ENCODE results near the gene B3GNT9.
"Not testable (repeated sequence)": the region's sequence is repeated elsewhere in the genome, so short reads cannot be mapped to it uniquely, and the experiment has no call there.

B3GNT9 gene

DNA sequence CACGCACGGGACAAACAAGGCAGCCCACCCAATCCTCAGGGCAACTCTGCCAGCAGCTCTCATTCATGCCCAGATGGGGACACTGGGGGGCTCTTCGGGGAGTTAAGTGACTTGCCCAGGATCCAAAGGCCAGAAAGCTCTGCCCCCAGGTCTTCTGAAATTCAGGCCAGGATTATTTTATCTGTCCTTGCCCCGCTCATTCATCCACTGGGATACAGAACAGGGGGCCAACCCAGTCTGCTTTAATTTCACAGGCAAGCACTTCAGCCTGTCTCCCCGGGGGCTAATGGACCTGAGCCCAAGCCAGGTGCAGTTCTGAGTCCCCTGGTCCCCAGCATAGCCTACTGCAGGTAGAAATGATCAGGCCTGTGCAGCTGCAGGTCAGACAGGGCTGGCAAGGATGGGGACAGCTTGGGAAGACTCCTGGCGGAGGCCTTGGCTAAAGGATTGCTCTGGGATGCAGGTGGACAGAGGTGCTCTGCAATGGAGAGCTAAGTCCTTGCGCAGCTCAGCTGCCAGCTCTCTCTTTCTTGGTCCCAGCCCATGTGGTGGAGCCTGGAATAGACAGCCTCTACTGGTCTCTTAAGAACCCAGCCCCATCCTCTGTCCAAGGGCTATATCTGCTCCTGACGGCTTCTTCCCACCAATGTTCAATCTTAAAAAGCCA, 766 bp upstream of the B3GNT9 start:
- in situ Hi-C loops (cut with MboI; ENCODE audit: low sequenced_read_pairs) = no loop called here

- in situ Hi-C loops (cut with MboI; ENCODE audit: low sequenced_read_pairs) = no loop called here
Observed at GRCh38 chr16:67150047-67150832, 558 bp downstream of the B3GNT9 start.

- in situ Hi-C loops (cut with MboI; ENCODE audit: low sequenced_read_pairs) = no loop called here
Observed at GRCh38 chr16:67149276-67150046, 1.3 kb downstream of the B3GNT9 start.

- in situ Hi-C loops (cut with MboI; ENCODE audit: low sequenced_read_pairs) = no loop called here
Observed at GRCh38 chr16:67148656-67149275, 2.0 kb downstream of the B3GNT9 start.

DNA sequence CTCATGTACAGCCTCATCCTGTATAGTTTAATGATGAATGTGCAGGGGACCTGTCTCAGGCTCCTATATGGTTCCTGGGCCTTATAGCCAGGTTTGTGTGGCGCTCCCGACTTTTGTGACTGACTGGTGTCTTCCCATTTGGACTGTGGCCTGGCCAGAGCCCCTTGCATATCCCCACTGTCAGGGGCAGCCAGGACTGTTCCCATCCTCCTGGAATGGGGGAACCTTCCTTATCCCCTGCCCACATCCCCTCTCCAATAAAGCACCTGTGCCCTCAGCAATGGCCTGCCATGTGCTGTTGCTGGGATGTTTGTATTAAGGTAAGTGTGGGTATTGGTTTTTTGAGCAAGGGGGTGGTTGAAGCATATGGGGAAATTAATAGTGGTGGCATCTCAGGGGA, 2.6 kb downstream of the B3GNT9 start:
- in situ Hi-C loops (cut with MboI; ENCODE audit: low sequenced_read_pairs) = no loop called here

GRCh38 chr16:67147437-67148140, 3.2 kb downstream of the B3GNT9 start:
- in situ Hi-C loops (cut with MboI; ENCODE audit: low sequenced_read_pairs) = no loop called here

- in situ Hi-C loops (cut with MboI; ENCODE audit: low sequenced_read_pairs) = no loop called here
Observed at GRCh38 chr16:67146523-67147357, 4.1 kb downstream of the B3GNT9 start.

- in situ Hi-C loops (cut with MboI; ENCODE audit: low sequenced_read_pairs) = no loop called here
Observed at GRCh38 chr16:67145746-67146145, 5.1 kb downstream of the B3GNT9 start.

DNA sequence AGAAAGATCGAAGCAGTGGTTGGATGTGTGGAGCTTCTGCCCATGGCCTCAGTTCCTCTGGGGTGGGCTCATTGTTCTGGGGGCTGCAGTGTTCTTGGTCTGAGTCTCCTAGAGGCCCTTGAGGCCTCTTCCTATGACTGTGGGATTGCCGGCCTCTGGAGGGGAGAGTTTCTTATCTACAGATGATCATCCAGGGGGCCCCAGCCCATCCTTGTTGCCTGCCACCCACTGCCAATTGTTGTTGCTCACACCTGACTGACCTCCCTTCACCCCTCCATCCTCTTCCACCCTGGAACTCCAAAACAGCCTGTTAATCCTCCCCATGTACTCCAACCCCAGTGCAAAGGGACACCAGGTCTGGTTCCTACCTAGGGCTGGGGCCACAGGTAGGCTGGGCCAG, 5.9 kb downstream of the B3GNT9 start:
- in situ Hi-C loops (cut with MboI; ENCODE audit: low sequenced_read_pairs) = no loop called here

GRCh38 chr16:67142342-67142741, 8.5 kb downstream of the B3GNT9 start:
- in situ Hi-C loops (cut with MboI; ENCODE audit: low sequenced_read_pairs) = no loop called here

DNA sequence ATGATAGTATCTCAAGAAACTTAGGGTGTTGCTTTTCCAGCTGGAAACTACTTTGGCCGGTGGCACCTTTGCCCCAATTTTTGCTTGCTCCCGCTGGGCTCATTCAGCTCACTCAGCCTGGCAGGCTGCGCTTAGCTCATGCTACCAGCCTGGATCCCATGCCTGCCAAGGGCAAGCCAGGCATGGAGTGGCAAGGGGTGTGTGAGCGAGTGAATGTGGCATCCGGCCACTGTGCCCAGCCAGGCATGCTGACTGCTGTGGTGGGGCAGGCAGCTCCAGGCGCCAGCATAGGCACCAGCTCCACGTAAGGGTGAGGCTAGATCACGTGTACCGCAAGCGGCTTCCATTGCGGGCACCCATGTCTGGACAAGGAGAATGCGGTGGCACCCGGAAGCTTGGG, 9.4 kb downstream of the B3GNT9 start:
- in situ Hi-C loops (cut with MboI; ENCODE audit: low sequenced_read_pairs) = no loop called here

DNA sequence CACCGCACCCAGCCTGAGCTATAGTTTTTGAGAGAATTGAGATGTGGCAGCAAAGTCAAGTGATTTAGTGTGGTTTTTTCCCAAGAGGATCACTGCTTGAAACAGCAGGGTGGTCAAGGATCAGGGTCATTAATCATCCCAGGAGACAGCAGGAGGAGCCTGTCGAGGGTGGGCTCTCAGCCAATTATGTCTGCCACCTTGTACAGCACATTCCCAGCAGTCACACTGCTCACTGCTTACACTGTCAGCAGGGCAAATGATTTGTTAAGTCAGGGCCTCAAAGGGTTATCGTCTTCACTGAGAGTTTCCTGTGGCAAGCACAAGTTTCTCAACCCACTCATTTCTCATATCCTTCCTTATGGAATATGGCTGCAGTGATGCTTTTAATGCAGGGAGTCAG, 13.2 kb downstream of the B3GNT9 start:
- in situ Hi-C loops (cut with MboI; ENCODE audit: low sequenced_read_pairs) = no loop called here

GRCh38 chr16:67129422-67129821, 21.4 kb downstream of the B3GNT9 start:
- in situ Hi-C loops (cut with MboI; ENCODE audit: low sequenced_read_pairs) = no loop called here

- in situ Hi-C loops (cut with MboI; ENCODE audit: low sequenced_read_pairs) = no loop called here
Observed at GRCh38 chr16:67128887-67129286, 21.9 kb downstream of the B3GNT9 start.

- in situ Hi-C loops (cut with MboI; ENCODE audit: low sequenced_read_pairs) = no loop called here
Observed at GRCh38 chr16:67128417-67128816, 22.4 kb downstream of the B3GNT9 start.

DNA sequence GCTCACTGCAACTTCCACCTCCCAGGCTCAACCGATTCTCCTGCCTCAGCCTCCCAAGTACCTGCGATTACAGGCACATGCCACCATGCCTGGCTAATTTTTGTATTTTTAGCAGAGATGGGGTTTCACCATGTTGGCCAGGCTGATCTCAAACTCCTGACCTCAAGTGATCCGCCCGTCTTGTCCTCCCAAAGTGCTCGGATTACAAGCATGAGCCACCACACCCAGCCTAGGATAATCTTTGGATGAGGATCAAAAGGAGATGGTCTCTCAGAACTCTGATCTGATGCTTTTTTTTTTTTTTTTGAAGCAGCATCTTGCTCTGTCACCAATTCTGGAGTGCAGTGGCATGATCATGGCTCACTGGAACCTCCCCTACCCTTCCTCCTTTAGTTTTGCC, 28.0 kb downstream of the B3GNT9 start:
- in situ Hi-C loops (cut with MboI; ENCODE audit: low sequenced_read_pairs) = not testable (repeated sequence)

DNA sequence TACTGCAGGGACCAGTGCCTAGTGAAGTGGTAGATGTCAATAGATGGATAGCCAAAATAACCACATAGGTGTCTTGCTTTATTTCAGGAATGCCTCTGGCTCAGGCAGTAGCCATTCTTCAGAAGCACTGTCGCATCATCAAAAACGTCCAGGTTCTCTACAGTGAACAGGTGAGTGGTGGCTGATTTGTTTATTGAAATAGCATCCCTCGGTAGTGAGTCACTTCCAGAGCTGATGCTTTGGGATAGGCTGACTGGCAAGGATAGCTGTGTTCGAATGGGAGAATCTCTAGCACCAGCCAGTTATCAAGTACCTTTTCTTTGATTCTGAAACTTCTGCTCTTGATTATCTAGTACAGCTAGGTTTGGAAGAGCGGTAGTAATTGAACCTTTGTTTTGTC, 30.8 kb downstream of the B3GNT9 start:
- in situ Hi-C loops (cut with MboI; ENCODE audit: low sequenced_read_pairs) = no loop called here

- in situ Hi-C loops (cut with MboI; ENCODE audit: low sequenced_read_pairs) = no loop called here
Observed at GRCh38 chr16:67117716-67118115, 33.1 kb downstream of the B3GNT9 start.

- in situ Hi-C loops (cut with MboI; ENCODE audit: low sequenced_read_pairs) = no loop called here
Observed at GRCh38 chr16:67116388-67117311, 34.1 kb downstream of the B3GNT9 start.

Data from hTERT RPE-1 (cell line).